Thyroid gland (tissue), 4 donors: ENCODE measurements around the gene SMYD2. TPM values are rescaled to one million over a fixed set of nuclear protein-coding genes. Genes with fewer than 3 reads are reported as not detected.

Experiments used
- DNase-seq, 2 donors: peaks; one replicate each; pipeline ENCODE4 v3.0.0-alpha.2; 2019
- H3K27ac ChIP-seq, 3 donors: fragments of 200-600 bp; sonication (generic); 1 replicate in 2 of 3; 2 replicates in 1 of 3; pipeline ENCODE4 v1.5.1; 2016 to 2019; ENCODE audit warnings: mild to moderate bottlenecking in 1 of 3, moderate library complexity in 1 of 3
- H3K27me3 ChIP-seq: fragments of 200-600 bp; sonication (generic); one replicate; pipeline ENCODE4 v1.5.1; 2019
- H3K36me3 ChIP-seq, 2 donors: fragments of 200-600 bp; sonication (generic); one replicate each; pipeline ENCODE4 v1.5.1; 2016 to 2019
- H3K4me1 ChIP-seq, 2 donors: fragments of 200-600 bp; sonication (generic); one replicate each; pipeline ENCODE4 v1.5.1; 2017 to 2019
- H3K4me3 ChIP-seq, 3 donors: fragments of 200-600 bp; sonication (generic); replicated peaks in 1 of 3; 1 replicate in 2 of 3; 2 replicates in 1 of 3; pipeline ENCODE4 v1.5.1; 2016; ENCODE audit warnings: mild to moderate bottlenecking in 1 of 3
- H3K9me3 ChIP-seq: fragments of 200-600 bp; sonication (generic); one replicate; pipeline ENCODE4 v1.5.1; 2017
- POLR2A ChIP-seq, 2 donors: fragments of 450-650 bp; IDR thresholded peaks; one replicate each; pipeline ENCODE4 v1.6.1; 2017; ENCODE audit warnings: antibody characterized with exemption in 2 of 2, mild to moderate bottlenecking in 2 of 2, moderate library complexity in 1 of 2
- WGBS, 2 donors: methylation state at CpG; one replicate each; pipeline ENCODE4 v1.1.5; 2017; 5-methylcytosine and 5-hydroxymethylcytosine counted together
- intact Hi-C: fragments of 100-400 bp; cut with DNase I; formaldehyde crosslinking; loops from one replicate; pipeline ENCODE4 v1.15.1; 2023
- total RNA-seq, 4 donors: library from RNA; depleted of rRNA; stranded (reverse); fragments of >200 nt; gene quantifications; one replicate each; pipeline ENCODE4 v1.2.3, GENCODE V29; 2016
- TF ChIP-seq, protein P1 (sequence below), 6 experiments: fragments of 200-600 bp in 3 of 6; fragments of 450-650 bp in 3 of 6; sonication (generic) in 3 of 6; IDR thresholded peaks; one replicate each; pipeline ENCODE4 v1.5.1; 2016 to 2019; ENCODE audit warnings: antibody characterized with exemption in 6 of 6, mild to moderate bottlenecking in 2 of 6, inconsistent platforms in 1 of 6, moderate library complexity in 1 of 6

The SMYD2 gene
- total RNA-seq, 4 donors from 2014 or later, result 37.6 to 56.1 (median 44.5) TPM

DNA sequence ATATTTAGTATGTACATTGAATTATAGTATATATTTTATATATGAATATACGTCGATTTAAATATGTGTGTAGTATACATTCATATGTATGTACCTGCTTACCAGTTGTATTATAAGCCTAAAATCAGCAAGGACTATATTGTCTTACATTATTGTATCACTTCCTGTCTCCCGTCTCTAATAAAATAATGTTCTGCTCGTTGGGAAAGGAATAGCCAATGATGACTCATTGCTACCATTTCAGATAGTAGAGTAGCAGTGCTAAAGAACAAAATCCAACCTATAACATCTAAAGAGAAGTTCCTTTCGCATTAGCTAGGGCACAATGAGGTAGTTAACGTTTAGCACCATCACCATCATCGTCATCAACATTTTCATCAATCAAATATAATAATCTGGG lies 39.9 kb upstream of the SMYD2 start:
- intact Hi-C loops, result no loop called here
- Histone ChIP-seq H3K4me3 (no peak overlapping the region), H3K27ac (no peak overlapping the region), H3K9me3 (no peaks in the 10 kb centered on the region), H3K27me3 (no peaks in the 10 kb centered on the region), H3K36me3 (no peaks in the 10 kb centered on the region), H3K4me1 (no peaks in the 10 kb centered on the region)
- DNase-seq, result no peak
- 88 to 92% methylated on average over 7 of the region's 7 CpGs for WGBS, 2 donors
- TF ChIP-seq, protein P1, sequence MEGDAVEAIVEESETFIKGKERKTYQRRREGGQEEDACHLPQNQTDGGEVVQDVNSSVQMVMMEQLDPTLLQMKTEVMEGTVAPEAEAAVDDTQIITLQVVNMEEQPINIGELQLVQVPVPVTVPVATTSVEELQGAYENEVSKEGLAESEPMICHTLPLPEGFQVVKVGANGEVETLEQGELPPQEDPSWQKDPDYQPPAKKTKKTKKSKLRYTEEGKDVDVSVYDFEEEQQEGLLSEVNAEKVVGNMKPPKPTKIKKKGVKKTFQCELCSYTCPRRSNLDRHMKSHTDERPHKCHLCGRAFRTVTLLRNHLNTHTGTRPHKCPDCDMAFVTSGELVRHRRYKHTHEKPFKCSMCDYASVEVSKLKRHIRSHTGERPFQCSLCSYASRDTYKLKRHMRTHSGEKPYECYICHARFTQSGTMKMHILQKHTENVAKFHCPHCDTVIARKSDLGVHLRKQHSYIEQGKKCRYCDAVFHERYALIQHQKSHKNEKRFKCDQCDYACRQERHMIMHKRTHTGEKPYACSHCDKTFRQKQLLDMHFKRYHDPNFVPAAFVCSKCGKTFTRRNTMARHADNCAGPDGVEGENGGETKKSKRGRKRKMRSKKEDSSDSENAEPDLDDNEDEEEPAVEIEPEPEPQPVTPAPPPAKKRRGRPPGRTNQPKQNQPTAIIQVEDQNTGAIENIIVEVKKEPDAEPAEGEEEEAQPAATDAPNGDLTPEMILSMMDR (IDR thresholded peaks at IDR 0.05), result no peak
- TF ChIP-seq POLR2A (IDR thresholded peaks at IDR 0.05), result no peak

DNA sequence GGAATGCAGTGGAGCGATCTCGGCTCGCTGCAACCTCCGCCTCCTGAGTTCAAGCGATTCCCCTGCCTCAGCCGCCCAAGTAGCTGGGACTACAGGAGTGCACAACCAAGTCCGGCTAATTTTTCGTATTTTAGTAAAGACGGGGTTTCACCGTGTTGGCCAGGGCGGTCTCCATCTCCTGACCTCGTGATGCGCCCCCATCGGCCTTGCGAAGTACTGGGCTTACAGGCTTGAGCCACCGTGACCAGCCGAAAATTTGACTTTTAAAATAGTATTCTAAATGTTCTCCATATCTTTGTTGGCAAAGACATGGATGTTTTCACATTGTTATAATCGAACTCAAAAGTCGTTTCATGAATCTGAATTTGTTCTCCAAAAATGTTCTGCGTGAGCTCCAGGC lies 36.7 kb upstream of the SMYD2 start:
- intact Hi-C loops, result no loop called here
- Histone ChIP-seq H3K27ac (no peak overlapping the region), H3K36me3 (no peaks in the 10 kb centered on the region), H3K27me3 (no peaks in the 10 kb centered on the region), H3K9me3 (no peaks in the 10 kb centered on the region), H3K4me1 (no peaks in the 10 kb centered on the region), H3K4me3 (no peak overlapping the region)
- no peak for DNase-seq
- WGBS, 2 donors, result 93 to 95% methylated on average over 20 of the region's 20 CpGs
- TF ChIP-seq, protein P1 (IDR thresholded peaks at IDR 0.05), result no peak
- no peak for TF ChIP-seq POLR2A (IDR thresholded peaks at IDR 0.05)

DNA sequence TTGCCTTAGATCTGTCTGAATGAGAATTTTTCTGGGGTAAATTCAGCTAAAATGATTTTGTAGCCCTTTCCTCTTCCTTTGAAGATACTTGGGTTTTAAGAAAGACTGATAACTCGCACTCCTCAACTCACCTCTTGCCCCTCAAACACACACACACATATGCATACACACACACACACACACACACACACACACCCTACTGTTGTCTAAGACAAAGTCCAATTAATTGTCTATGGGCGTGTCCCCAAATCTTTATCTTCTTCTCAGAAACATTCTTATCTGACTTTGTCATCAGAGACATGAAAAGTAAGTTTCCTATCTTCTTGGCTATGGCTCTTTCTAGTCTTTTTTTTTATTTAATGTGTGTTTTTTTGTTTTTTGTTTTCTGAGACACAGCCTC lies 36.1 kb upstream of the SMYD2 start:
- Histone ChIP-seq H3K27me3 (no peaks in the 10 kb centered on the region), H3K4me1 (no peaks in the 10 kb centered on the region), H3K4me3 (no peak overlapping the region), H3K27ac (no peak overlapping the region), H3K9me3 (no peaks in the 10 kb centered on the region), H3K36me3 (no peaks in the 10 kb centered on the region)
- DNase-seq, result no peak
- WGBS, 2 donors, result 94% methylated on average over 2 of the region's 2 CpGs
- TF ChIP-seq, protein P1 (IDR thresholded peaks at IDR 0.05), result no peak
- no peak for TF ChIP-seq POLR2A (IDR thresholded peaks at IDR 0.05)
- intact Hi-C loops, result no loop called here

DNA sequence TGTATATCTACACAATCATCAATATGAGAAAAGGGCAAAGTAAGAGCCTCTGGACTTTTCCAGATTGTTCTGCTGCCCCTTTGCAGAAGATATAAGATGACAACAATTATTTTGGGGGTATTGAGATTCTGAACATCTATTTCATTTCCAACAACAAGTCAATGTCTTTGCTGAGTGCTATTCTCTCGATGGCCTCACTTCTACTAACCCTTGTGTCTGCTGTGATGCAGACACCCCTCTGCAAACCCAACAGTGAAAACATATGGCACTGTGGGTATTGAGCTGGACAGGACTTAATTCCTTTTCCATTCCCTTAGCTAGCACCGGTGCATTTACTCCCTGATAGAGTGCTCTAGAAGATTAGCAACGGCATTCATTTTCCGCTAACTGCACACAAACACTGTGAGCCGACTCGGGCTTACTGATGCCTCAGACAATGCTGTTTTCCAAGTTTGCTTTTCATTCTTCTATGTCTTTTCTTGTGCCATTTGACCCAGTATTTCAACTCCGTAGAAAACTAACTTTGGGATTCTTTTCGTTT lies 33.4 kb upstream of the SMYD2 start:
- intact Hi-C loops, result no loop called here
- H3K36me3 ChIP-seq, result no peaks in the 10 kb centered on the region
- TF ChIP-seq, protein P1 (IDR thresholded peaks at IDR 0.05), result no peak
- TF ChIP-seq POLR2A (IDR thresholded peaks at IDR 0.05), result no peak
- H3K9me3 ChIP-seq, result no peaks in the 10 kb centered on the region
- no peak overlapping the region for H3K27ac ChIP-seq
- no peak for DNase-seq
- no peak overlapping the region for H3K4me3 ChIP-seq
- H3K4me1 ChIP-seq, result no peaks in the 10 kb centered on the region
- no peaks in the 10 kb centered on the region for H3K27me3 ChIP-seq
- 64 to 68% methylated on average over 8 of the region's 8 CpGs for WGBS, 2 donors

DNA sequence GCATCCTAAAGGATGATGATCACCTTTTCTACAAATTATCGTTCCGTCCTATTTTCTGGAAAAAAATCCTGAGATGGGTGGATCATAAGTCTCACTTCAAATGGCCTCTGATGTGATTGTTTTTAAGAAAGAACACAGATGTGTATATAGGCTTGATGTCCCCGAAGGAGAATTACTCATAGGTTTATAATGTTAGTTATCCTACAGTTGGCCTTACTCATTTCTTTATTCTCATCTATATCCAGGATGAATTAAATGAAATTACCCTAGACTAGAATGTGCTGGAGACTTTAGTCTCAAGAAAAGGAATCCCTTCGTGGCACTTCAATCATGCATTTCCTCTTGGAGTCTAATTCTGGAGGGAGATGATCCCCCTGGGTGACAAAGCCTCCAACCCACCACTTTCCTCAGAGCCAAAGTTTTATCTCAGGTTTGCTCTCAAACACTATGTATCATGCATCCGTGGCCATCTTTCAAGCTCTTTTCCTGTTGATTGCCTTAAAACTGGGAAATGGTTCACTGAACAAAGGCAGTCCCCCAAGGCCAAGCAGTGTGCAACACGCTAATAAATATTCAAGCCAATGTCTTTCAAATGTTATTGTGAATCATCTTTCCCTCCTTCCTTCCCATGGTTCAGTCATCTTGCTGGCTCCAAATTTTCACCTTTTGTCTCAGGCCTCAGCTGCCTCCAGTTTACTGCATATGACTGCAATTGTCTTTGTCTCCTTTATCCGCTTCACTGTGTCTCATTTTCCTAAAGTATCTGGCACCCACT lies 32.5 kb upstream of the SMYD2 start:
- no peak for DNase-seq
- Histone ChIP-seq H3K27ac (no peak overlapping the region), H3K4me3 (no peak overlapping the region), H3K4me1 (no peaks in the 10 kb centered on the region), H3K9me3 (no peaks in the 10 kb centered on the region), H3K36me3 (no peaks in the 10 kb centered on the region), H3K27me3 (no peaks in the 10 kb centered on the region)
- TF ChIP-seq, protein P1 (IDR thresholded peaks at IDR 0.05), result no peak
- no peak for TF ChIP-seq POLR2A (IDR thresholded peaks at IDR 0.05)
- intact Hi-C loops, result no loop called here
- 83 to 85% methylated on average over 7 of the region's 7 CpGs for WGBS, 2 donors
